ENCODE measurements around the gene TBC1D3I.
"Not testable (repeated sequence)": the region's sequence is repeated elsewhere in the genome, so short reads cannot be mapped to it uniquely, and the experiment has no call there.

TBC1D3I gene

DNA sequence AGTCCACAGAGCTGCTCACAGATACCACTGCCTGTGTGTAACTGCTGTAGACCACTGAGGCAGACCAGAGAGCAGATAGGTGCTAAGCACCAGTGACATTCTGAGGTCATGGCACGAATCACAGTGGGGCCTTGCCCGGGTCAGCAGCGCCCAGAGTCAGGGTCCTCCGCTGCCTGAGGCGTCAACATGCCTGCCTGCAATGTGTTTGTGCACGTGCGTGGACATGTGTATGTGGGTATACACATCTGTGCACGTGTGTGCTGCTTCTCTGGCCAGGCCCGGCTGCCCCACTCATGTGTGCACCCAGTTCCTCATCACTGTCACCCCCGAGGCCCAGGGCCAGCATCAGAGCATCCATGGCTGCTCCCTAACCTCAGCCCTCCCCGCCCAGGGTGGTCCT, at the start of gene TBC1D3I:
Gene TBC1D3I (minus strand): TSS at position 101 of the 400 bp plus-strand sequence. CDS start 1,585 bp downstream, outside the sequence.
- not testable (repeated sequence) for DNase-seq (ENCODE audit: low spot score)

DNA sequence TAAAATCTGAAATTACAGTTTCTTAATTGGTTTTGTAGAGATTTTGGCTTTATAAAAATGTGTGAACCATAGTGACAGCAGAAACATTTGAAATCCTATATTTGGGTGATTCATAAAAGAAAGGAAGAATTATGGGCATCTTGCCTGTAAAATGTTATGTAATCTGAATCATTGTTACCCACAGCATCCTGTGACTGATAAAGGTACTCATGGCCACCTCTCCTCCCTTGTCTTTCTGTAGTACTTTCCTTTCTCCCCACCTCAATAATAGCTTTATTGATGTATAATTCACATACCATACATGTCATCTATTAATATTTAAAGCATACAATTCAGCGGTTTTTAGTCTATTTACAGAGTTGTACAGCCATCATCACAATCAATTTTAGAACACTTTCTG, 30.8 kb upstream of the TBC1D3I start:
- not testable (repeated sequence) for DNase-seq (ENCODE audit: low spot score)

DNA sequence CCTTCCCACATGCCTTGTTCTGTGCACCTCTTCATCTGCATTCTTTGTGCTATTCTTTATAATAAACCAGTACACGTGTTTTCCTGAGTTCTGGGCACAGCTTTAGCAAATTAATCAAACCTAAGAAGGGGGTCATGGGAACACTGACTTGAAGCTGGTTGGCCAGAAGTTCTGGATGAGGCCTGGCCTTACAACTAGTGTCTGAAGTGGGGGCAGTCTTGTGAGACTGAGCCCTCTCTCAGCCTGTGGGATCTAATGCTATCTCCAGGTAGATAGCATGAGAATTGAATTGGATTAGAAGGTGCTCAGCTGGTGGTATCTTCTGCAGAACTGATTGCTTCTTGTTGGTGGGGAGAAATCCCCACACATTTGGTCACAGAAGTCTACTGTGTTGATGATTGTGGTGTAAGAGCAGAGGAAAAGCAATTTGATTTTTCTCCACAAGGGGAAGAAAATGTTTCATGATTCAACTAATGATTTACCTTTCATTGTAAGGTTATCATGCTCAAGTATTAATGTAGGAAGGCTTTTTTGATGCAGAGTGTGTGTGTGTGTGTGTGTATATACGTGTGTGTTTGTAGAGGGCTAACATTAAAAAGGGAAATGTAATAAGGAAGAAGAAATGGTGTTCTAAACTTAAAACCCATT, 25.7 kb upstream of the TBC1D3I start:
- DNase-seq (ENCODE audit: low spot score): not testable (repeated sequence)

DNA sequence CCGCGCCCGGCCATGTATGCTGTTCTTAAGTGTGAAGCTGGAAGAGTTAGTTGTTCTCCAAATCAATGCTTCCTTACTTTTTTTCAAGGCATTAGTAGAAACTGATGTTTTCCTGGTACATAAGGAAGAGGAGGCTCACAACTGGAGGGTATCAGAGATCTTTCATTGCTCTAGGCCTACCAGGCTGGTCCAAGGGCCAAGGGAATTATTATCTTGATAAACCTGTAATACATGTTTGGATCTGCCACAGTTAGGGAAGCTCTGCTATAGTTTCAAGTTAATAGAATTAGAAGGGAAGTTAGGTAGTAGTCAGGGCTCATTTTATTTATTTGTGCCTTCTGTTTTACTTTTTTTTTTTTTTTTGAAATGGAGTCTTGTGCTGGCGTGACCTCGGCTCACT, 19.8 kb upstream of the TBC1D3I start:
- DNase-seq (ENCODE audit: low spot score): not testable (repeated sequence)

DNA sequence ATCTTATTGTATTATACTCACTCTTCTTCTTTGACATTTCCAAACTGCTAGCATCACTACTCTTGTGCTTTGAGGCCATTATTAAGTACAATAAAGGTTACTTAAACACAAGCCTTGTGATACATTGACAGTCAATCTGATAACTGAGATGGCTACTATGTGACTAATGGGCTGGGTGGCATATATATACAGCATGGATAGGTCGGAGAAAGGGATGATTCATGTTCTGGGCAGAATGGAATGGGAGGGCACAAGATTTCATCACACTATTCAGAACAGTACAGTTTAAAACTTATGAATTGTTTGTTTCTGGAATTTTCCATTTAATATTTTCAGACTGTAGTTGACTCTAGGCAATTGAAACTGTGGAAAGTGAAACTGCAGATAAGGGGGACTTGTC, 18.9 kb upstream of the TBC1D3I start:
- not testable (repeated sequence) for DNase-seq (ENCODE audit: low spot score)

DNA sequence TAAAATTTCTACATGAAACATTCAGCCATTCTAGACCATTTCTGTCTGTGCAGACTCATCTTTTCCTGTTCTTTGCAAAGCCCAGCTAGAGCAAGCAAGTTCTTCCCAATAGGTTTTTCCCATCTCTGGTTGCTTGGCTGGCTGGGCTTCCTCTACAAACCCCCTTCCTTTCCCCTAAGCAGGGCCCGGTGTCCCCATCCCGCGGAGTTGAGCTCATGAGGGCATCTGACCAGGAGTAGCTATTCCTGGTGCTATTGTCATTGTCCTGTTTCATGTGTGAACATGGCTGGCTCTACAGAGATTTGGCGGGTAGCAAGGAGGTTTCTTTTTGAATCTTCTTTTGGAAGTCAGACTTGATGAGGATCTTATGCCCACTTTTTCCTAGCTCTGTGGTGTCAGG, 22.3 kb downstream of the TBC1D3I start:
- not testable (repeated sequence) for DNase-seq (ENCODE audit: low spot score)

DNA sequence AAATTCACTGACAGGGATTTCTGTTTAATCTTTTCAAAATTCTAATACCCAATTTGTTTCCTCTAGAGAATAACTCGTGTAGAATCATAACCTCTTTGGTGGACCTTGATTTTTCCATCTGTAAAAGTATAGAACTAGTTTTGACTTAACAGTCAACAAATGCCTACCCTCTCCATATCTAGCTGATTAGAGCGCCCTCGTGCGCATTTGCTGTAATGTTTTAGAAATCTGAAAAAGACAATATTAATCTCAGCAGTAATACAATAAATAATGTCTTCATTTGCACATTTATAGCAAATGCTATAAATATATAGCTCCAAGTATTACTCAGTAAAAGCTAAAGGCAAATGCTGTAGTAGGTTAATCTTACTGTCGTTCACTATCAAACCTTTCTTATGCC, 34.7 kb downstream of the TBC1D3I start:
- DNase-seq (ENCODE audit: low spot score): not testable (repeated sequence)

DNA sequence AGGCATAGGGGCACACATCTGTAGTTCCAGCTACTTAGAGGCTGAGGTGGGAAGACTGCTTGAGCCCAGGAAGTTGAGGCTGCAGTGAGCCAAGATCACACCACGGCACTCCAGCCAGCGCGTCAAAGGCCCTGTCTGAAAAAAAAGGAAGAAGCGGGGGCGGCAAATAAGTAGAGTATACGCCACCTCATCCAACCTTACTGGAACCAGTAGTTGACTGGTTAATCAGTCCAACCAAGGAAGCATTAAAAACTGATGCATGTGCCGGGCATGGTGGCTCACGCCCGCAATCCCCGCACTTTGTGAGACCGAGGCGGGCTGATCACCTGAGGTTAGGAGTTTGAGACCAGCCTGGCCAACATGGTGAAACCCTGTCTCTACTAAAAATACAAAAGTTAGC, 41.4 kb downstream of the TBC1D3I start:
- not testable (repeated sequence) for DNase-seq (ENCODE audit: low spot score)

DNA sequence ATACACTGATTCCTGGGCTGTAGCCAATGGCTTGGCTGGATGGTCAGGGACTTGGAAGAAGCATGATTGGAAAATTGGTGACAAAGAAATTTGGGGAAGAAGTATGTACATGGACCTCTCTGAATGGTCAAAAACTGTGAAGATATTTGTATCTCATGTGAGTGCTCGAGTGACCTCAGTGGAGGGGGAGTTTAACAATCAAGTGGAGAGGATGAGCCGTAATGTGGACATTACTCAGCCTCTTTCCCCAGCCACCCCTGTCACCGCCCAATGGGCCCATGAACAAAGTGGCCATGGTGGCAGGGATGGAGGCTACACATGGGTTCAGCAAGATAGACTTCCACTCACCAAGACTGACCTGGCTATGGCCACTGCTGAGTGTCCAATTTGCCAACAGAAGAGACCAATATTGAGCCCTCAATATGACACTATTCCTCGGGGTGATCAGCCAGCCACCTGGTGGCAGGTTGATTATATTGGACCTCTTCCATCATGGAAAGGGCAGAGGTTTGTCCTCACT, 42.7 kb downstream of the TBC1D3I start:
- not testable (repeated sequence) for DNase-seq (ENCODE audit: low spot score)

DNA sequence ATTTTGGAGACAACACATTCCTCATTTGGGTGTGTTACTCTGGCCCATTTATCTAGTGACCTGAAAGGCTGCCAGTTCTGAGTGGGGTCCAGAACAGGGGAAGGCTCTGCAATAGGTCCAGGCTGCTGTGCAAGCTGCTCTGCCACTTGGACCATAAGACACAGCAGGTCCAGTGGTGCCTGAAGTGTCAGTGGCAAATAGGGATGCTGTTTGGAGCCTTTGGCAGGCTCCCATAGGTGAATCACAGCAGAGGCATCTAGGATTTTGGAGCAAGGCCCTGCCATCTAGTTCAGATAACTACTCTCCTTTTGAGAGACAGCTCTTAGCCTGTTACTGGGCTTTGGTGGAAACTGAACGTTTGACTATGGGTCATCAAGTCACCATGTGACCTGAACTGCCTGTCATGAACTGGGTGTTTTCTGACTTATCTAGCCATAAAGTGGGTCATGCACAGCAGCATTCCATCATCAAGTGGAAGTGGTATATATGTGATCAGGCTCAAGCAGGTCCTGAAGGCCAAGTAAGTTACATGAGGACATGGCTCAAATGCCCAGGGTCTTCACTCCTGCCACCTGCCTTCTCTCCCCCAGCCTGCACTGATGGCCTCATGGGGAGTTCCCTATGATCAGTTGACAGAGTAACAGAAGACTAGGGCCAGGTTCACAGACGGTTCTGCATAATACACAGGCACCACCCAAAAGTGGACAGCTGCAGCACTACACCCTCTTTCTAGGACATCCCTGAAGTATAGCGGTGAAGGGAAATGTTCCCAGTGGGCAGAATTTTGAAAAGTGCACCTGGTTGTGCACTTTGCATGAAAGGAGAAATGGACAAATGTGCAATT, 43.4 kb downstream of the TBC1D3I start:
- DNase-seq (ENCODE audit: low spot score): not testable (repeated sequence)

DNA sequence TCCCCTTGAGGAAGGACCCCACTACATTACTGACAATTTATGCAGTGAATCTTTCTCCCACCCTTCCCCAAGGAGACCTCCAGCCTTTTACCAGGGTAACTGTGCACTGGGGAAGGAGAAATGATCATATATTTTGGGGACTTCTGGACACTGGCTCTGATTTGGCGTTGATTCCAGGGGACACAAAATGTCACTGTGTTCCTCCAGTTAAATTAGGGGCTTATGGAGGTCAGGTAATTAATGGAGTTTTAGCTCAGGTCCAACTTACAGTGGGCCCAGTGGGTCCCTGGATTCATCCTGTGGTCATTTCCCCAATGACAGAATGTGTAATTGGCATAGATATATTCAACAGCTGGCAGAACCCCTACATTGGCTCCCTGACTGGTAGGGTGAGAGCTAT, 44.8 kb downstream of the TBC1D3I start:
- not testable (repeated sequence) for DNase-seq (ENCODE audit: low spot score)

DNA sequence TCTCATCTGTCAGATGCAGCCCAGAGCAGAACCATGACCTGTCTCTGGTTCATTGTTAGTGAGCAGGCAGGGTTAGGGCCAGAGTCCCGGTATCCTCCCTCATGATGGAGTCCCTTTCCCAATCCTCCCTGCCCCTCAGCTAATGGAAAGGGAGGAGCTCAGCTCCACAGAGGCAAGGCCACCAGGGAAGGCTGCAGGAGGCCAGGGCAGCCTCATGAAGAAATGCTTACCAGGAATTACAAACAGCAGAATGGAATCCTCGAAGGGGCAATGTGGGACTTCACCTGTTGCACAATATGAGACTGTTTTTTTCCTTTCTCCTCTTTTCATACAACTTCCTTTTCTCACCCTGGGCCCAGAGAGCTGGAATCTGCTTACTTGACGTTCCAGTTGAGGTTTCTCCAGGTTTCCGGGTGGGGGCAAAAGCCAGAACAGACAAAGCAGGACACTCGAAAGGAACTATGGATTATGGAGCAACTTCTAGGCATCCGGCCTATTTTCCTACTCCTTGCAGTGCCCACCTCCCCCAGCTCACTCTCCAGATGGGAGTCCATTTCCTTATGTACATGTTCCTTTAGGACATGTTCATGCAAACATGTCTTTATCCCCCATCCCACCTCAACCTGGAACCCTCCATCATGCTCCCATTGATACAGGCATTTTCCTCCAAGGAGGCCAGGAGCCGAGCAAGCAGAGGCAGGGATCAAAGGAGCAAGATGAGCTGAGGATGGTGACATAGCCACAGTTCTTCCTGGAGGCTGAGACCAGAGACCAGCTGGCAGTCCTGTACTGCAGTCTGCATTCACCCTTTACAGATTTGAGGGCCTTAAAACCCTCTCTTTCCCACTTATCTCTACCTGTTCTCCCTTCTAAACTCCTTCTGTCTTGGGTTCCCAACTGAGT, 48.7 kb downstream of the TBC1D3I start:
- not testable (repeated sequence) for DNase-seq (ENCODE audit: low spot score)

DNA sequence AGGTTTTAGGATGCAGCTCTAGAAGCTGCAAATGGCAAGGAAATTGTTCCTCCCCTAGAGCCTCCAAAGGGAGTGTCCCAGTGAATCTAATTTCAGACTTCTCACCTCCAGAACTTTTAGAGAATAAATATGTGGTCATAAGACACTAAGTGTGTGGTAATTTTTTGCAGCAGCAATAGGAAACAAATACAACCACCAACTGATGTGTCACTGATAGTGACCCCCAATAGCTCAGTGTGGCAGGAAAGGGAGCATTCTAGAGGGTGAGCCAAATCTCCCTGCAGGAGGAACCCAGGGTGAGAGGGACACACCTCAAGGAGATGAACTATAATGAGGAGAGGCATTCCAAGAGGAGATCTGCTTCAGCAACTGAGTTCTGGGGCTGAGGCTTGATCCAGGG, 49.5 kb downstream of the TBC1D3I start:
- DNase-seq (ENCODE audit: low spot score): no peak

DNA sequence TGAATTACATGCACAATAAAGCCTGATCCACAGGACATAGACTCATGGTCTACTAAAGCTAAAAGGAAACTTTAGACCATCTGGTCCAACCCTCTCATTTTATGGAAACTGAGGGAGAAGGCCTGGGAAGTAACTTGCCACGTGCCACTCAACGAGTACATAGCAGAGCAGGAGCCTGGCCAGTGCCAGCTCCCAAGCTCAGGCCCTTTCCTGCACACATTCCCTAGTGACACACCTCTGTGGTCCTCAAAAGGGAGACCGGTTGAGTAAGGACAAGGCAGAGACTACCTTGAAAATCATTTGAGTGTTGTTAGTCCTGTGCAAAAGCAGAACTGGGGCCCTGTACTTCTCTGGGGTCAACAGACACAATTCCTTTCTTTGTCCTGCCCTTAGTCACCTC, 50.7 kb downstream of the TBC1D3I start:
- DNase-seq (ENCODE audit: low spot score): no peak

DNA sequence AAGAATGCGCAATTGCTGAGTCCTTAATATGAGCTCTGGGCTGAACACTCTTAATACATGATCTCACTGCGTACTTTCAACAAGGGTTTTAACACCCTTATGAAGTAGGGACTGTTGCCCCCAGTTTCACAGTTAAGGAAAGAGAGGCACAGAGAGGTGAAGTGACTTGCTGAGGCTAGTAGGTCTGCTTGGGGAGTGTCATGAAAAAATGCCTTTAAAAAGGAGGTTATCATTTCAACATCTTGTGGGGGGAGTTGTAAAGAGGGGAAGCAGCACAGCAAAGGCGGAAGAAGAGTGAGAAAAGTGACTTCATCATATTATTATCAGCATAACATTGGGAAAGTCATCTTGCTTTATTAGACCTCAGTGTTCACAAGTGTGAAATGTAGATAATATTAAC, 51.4 kb downstream of the TBC1D3I start:
- DNase-seq (ENCODE audit: low spot score): no peak

DNA sequence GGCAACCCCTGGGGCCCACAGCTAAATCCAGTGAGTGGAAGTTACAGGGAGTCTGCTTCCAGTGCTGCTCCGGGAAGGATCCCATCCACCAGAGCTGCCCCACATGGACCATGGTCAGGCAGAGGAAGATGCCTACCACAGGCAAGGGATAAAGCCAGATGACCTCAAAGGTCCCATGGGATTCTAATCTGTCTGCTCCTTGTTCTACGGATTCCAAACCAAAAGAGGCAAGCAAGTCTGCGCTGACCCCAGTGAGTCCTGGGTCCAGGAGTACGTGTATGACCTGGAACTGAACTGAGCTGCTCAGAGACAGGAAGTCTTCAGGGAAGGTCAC, 52.1 kb downstream of the TBC1D3I start:
- DNase-seq (ENCODE audit: low spot score): no peak

DNA sequence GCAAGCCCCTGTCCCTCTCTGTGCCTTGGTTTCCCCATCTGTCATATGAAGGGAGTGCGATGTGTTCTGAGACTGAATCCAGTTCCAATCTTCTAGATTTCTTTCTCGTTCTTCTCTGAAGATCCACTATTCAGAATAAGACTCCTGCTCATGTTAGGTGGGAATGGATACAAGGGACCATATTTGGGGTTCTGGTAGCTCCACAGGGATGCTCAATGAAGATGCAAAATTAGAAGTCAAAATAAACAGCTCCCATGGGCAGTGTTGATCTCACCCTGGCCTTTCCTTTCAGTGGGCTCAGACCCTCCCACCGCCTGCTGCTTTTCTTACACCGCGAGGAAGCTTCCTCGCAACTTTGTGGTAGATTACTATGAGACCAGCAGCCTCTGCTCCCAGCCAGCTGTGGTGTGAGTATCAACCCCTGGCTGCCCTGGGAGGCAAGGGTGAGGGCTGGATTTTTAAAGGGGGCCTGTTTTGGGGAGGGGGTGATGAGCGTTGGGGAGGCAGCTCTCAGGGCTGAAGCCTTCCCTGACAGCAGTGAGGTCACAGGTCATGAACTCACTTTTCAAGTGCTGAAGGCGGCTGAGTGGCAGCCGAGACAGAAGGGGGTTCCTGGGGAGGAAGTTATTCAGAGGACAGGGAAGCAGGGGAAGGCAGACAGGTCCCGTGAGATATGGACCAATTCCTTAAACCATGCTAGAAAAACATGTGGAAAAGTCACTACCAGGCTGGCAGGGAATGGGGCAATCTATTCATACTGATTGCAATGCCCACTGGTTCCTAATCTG, 52.7 kb downstream of the TBC1D3I start:
- DNase-seq (ENCODE audit: low spot score): not testable (repeated sequence)

DNA sequence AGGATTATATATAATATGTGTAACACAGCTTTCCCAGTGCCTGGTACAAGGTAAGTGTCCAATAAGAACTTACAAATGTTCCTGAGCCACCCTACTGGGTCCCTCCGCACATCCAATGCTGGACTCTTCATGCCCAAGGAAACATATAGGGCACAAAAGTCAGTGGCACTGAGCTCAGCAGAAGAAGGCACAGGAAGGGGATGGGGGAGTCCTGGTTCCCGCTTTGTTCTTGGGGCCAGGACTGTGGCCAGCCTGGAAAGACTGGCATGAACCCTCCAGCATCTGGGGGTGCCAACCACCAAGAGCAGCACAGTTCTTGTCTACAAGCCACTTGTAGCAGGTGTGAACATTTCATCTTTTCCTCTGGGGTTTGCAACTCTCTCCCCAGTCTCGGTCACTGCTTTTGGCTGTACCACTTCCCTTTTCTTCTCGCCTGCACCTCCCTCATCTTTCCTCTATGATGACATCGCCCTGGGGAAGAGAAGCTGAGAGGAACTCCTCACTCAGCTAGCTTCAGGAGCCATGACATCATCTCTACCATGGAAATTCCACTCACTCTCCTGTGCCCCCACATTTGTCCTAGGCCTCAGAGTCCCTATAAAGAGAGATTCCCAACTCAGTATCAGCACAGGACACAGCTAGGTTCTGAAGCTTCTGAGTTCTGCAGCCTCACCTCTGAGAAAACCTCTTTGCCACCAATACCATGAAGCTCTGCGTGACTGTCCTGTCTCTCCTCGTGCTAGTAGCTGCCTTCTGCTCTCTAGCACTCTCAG, 53.7 kb downstream of the TBC1D3I start, which contains the start of gene CCL4L2:
Gene CCL4L2 (plus strand): TSS at position 625 of the 773 bp plus-strand sequence.
- not testable (repeated sequence) for DNase-seq (ENCODE audit: low spot score)

DNA sequence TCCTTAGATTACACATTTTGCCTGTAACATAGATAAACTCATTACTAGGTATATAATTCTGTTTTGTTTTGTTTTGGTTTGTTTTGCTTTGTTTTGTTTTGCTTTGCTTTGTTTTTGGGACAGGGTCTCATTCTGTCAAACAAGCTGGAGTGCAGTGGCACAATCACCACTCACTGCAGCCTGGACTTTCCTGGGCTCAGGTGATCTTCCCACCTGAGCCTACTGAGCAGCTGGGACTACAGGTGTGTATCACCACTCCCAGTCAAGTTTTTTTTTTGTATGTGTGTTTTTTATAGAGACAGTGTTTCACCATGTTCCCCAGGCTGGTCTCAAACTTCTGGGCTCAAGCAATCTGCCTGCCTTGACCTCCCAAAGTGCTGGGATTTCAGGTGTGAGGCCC, 54.8 kb downstream of the TBC1D3I start:
- no peak for DNase-seq (ENCODE audit: low spot score)

DNA sequence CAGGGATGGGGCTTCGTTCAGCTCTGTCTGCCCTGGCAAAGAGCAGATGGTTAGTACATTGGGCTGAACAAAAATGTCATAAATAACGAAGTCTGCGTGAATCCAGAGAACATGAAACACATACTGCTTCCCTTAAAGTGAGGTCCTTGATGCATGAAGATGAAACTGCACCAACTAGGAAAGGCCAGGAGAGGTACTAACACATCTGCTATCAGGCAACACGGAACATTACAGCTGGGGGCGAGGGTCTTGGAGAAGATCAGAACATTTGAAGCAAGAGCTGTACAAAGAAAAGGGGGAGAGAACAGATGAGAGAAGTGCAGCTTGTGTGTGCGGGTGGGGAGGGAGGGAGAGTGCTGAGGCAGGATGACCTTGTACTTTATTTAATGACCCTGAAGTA, 57.0 kb downstream of the TBC1D3I start:
- DNase-seq (ENCODE audit: low spot score): not testable (repeated sequence)

DNA sequence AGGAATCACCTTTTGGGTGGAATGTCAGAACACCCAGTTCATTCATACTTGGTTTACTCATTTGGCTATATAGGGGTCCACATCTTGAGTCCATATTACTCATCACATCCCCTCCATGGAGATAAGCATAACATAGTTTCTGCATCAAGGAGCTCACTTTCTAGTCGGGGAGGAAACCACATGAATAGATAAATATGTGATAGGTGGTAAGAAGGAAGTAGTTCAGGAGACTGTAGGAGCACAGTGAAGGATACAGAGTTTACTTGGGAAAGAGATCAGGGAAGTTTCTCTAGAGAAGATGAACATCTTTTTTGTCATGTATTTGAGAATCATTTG, 57.9 kb downstream of the TBC1D3I start:
- not testable (repeated sequence) for DNase-seq (ENCODE audit: low spot score)

Measured in kidney tubule cell (primary cell).